Stimulated activated CD4-positive, alpha-beta T cell treated with anti-CD3 and anti-CD28 coated beads, TNF-alpha, amount 100 ng/mL, for 48 hours (primary cell): ENCODE results near the gene RAPGEF1.
A peak's percentile ranks its signal among the peaks of the same experiment; 100 is the strongest.
"Not testable (repeated sequence)": the region's sequence is repeated elsewhere in the genome, so short reads cannot be mapped to it uniquely, and the experiment has no call there.

Experiments used
- DNase-seq, 3 donors: peaks; one replicate each; pipeline ENCODE4 v3.0.0-alpha.2; 2020; ENCODE audit warnings: low read depth in 3 of 3

The RAPGEF1 gene

DNA sequence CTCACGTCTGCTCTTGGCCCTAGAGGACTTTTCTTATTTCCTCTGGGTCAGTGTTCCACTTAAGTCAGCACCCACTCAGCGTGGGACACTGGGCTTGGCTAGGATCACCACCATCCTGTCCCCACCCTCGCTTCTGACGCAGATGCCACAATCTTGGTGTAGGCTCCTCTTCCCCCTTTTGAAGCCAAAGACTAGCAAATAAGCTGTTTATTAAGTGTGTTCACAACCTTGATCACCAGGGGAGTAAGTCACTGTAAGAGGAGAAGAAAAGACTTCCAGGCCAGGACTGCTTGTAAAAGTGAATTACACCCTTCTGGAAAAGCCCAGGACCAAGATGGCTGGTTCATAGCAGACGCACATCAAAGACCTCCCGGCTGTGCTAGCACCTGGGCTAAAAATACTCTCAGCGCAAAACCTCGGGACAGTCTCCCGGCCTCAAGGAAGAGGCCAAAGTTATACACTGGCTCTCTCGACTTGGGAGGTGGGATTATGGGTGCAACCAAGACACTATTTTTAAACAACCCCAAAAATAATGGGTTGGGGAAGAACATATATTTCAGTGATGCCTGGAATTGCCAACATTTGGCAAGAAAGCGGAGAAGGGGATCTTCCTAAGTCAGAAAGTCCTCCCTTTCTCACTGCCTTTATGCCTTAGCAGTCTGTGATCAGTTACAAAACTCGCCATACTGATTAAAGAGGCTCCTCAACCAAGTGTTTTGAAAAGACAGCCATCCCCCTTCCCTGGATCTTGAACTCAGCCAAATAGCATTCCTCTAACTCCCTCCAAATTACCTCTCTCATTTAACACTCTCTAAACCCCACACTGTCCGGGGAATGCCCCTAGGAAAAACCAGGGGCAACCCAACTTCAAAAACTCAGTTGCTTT is 69.4 kb downstream of the RAPGEF1 start:
- no peak for DNase-seq

- DNase-seq, result peak in 2 of 3 donors; percentile 43 to 46
These were observed 70.4 kb downstream of the RAPGEF1 start for GRCh38 chr9:131669269-131670157.

DNA sequence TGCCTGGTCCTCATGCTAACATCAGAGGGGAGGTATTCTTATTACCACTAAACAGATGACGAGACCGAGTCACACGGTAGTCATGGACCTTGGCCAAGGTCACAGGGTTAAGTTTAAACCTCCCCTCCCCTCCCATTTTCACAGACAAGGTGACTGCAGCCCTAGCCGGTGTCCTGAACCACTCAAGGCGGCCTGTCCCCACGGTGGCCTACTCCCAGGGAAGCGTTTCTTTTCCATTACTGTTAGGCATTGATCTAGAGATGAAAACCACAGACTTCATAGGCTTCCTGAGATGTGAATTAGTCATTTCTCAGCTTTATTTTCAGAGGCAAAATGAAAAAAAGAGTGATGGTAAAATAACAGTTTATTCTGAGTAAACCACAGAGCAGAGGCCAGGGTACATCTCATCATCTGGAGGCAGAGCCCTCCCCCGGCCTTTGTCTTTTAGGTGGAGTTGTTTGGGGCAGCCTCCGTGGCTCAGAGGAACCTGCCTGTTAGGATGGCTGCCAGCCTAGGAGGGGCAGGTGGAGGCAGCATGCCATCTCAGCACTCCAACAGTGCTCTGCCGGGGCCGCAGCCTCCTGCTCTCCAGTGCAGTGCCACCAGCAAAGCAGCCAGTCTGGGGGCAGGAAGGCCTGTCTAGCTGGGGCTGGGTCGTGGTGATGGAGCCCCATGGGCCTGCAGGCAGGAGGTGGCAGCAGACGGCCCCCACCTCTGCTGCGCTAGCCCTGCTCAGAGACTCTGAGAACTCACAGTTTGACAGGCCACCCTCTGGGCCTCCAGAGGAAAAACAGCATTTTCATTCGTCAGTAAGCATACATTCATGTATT is 71.2 kb downstream of the RAPGEF1 start:
- peak; percentile 56 to 73 (median 63) for DNase-seq

DNA sequence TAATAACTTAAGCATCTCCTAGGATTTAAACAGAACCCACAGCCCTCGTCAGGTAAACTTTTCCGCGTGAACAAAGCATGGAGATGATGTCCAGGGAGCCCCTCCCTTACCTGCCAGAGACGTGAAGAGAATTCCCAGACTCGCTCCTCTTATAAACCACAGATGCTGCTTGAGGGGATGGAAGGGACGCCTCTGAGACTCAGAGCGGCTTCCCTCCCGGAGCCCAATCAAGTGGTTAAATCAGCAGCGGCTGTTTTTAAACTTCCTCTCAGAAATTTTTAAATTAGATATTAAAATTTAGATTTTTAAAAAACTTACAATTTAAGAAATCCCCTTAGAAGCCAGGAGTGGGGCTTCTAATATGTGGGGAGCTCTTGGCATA is 71.8 kb downstream of the RAPGEF1 start:
- no peak for DNase-seq

DNA sequence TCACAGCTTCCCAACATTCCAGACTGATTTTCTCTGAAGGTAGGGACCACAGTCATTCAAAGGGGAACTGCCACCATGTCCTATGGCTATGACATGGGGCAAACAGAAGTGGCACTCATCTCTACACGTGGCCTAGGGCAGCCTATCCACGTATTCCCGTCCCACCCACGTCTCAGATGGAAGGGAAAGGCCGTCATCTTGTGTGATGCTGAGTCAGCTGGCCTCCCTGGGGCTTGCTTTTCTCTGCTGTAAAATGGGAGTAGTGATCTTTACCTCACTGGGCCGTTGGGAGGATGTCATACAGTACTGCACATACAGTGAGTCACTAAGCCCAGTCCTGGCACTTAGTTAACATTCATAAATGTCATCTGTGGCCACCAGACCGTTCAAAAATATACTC is 72.3 kb downstream of the RAPGEF1 start:
- DNase-seq, result peak; percentile 61 to 69 (median 69)

DNA sequence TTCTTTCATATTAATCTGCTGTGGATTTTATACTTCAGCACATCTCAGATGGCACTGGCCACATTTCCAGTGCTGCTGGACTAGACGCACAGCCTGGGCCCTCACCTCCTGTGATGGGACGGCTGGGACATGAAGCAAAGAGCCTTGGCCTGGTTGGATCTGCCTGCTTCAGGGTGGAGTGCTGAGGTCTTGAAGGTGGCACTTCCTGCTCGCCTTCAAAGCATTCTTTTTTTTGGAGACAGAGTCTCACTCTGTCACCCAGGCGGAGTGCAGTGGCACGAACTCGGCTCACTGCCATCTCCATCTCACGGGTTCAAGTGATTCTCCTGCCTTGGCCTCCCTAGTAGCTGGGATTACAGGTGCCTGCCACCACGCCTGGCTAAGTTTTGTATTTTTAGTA is 73.1 kb downstream of the RAPGEF1 start:
- DNase-seq, result no peak

- no peak for DNase-seq
These were observed 73.8 kb downstream of the RAPGEF1 start for GRCh38 chr9:131666029-131666428.

GRCh38 chr9:131663288-131663687 is 76.6 kb downstream of the RAPGEF1 start:
- DNase-seq, result no peak

DNA sequence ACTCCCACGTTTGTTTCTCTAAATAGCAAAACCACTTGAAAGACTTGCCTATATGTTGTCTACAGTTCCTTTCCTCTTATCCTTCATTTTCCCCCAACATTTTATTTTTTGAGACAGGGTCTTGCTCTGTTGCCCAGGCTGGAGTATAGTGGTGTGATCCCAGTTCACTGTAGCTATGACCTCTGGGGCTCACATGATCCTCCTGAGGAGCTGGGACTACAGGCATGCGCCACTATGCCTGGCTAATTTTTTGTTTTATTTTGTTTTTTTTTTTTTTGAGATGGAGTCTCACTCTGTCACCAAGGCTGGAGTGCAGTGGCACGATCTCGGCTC is 77.6 kb downstream of the RAPGEF1 start:
- DNase-seq, result not testable (repeated sequence)

DNA sequence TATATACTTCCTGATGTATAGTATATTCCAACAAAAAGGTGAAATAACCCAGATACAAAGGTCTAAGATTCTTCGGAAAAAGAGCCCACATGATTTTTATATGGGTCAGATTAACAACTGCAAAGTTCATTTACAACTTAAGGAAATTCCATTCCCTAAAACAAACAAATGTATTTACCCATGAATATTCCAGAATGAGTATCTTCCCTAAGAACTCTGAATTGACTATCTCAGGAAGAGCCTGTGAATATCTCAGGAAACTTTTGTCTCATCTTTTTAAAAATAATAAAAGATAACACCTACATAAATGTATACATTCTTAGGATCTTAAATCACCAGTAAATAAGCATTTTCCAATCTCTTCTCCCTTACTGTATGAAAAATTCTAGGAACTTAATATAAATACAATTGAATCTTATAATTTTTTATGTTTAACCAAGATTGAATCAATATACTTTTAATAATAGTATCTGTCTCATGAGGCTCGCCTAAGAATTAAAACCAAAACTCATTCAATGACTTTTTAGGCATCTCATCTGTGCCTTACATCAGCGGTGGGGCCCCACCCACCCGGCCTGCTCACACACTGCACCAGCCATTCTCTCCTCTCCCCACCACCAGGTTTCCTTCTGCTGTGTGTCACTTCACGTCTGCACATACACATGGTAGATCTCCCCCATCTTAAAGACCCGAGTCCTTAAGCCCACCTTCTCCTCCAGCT is 78.1 kb downstream of the RAPGEF1 start:
- peak in 2 of 3 donors; percentile 57 to 65 for DNase-seq

GRCh38 chr9:131660466-131661405 is 79.1 kb downstream of the RAPGEF1 start:
- no peak for DNase-seq

DNA sequence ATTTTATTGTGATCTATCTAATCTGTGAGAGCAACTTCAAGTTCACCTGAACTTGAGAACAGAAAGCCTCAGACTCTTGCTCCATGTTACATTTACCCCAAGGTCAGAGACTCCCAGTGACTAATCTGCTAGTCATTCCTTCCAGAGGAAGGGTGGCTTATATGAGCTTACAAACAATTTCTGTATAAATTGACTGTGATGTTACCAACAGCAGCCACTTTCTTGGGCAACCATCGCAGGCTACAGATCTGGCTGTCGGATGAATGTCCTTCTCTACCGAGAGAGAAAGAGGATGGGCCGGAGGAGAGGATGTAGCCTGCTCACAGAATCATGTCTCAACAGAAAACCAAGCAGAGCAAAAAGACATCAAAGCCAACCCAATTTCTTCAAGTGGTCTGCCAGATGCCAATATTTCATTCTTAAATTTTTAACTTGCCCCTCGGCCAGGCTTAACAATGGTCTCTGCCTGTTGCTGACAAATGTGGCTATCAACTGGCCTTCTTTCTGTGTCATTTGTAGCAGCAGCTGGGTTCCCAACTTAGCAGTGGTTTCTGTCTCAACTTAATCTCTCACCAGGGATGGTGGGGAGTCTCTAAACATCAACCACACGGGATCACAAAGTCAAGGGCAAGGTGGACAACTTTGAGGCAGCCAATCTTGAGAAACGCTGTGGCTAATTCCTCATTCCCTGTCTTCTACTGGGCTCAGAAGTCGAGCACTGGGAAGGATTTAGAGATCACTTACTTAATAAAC is 81.3 kb downstream of the RAPGEF1 start:
- DNase-seq, result no peak

- no peak for DNase-seq
These were observed 81.9 kb downstream of the RAPGEF1 start for GRCh38 chr9:131657940-131658339.

DNA sequence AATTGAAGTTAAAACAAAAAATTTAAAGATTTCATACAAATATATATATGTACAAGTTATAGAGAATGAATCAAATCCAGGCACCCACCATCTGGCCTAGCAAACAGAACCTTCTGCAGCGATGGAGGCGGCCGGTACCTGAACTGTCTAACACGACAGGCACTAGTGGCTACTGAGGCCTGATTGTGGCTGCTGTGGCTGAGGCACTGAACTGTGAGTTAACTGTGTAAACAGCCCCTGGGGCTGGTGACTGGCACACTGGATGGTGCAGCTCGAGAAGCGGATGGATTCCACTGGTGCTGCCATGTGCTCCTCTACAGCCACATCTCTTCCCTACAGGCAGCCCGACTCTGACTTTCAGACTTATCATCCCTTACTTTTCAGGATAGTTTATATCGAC is 82.4 kb downstream of the RAPGEF1 start:
- DNase-seq, result no peak

DNA sequence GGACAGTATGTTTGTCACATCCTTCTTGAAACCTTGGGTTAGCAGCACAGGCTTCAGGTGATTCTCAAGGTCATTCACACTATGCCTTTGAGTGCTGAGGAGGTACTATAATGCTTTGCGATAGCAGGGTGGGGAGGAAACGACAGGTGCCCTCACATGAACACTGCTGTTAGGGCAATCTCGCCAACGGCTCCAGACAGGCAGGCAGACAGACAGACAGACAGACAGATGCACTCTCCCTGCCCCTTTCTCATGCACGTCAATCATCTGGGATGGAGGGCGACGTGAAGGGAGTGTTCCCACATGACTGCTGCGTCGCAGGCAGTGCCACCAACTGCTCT is 82.9 kb downstream of the RAPGEF1 start:
- DNase-seq, result no peak

DNA sequence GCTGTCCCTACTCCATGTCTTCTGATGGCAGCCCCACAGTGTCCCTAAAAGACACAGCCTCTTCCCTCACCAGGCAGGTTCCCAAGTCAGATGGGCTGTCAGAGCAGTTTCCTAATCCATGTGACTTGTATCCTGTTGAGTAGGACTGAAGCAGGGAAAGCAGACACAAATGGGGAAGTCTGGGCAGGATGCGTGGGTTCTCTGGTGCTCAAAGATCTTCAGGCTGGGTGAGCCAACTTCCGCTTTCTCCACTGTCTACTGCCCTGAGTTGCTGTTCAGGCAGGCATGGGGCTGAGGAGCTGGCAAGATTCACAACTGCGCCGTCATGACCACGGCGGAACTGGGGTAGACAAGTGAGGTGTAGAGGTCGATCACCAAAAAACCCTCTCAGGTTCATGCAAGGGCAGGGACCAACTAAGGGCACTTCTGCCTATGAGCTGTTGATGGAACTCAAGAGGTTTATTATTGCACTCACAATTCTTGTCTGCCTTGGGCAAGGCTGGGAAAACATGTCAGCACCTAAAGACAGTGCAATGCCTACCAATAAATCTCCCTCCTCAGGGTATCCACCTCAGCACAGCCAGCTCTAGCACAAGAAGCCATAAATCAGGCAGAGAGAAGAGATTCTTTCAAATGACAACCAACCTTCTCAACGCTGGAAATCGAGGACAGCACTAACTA is 83.4 kb downstream of the RAPGEF1 start:
- no peak for DNase-seq

GRCh38 chr9:131654369-131654768 is 85.5 kb downstream of the RAPGEF1 start:
- not testable (repeated sequence) for DNase-seq

- DNase-seq, result no peak
These were observed 88.3 kb downstream of the RAPGEF1 start for GRCh38 chr9:131651599-131651998.

DNA sequence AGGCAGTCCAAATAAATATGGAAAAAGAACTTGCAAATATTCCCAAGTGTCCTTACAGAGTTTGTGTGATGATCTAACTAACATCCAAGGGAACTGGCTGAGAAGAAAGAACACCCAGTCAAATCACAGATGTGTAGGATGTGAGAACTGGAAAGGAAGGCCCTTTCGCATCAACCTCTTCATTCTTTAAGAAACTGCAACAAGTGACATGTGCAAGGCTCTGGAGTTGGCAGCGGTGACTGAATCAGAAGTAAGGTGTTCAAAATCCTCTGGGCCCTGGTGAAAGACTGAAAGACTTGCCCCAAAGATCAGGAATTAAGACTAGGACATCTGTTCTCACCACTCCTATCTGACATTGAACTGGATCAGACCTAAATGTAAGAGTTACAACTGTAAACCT is 88.7 kb downstream of the RAPGEF1 start:
- DNase-seq, result no peak
